OCI-LY1 (cell line): ENCODE results near the gene ARHGAP1.

Experiments used
- H2AFZ ChIP-seq: fragments of 200-600 bp; sonication (generic), shearing (Covaris generic); 2 replicates; pipeline ENCODE4 v1.6.0; 2014; ENCODE audit warnings: antibody characterized with exemption, mild to moderate bottlenecking, low read length
- H3F3A ChIP-seq: fragments of 200-600 bp; sonication (generic), shearing (Covaris generic); 2 replicates; pipeline ENCODE4 v1.6.0; 2014; ENCODE audit warnings: mild to moderate bottlenecking, antibody characterized with exemption, low read length, moderate library complexity; ENCODE audit not compliant: insufficient read depth
- H3K27ac ChIP-seq: fragments of 200-600 bp; sonication (generic); 2 replicates; pipeline ENCODE4 v1.5.1; 2014; ENCODE audit warnings: low read length, mixed run types, mild to moderate bottlenecking, low read depth; ENCODE audit not compliant: poor library complexity, severe bottlenecking
- H3K27me3 ChIP-seq: fragments of 200-600 bp; sonication (generic); 2 replicates; pipeline ENCODE4 v1.6.0; 2014; ENCODE audit warnings: antibody characterized with exemption, mild to moderate bottlenecking, low read length, moderate library complexity; ENCODE audit not compliant: insufficient read depth
- H3K36me3 ChIP-seq: fragments of 200-600 bp; sonication (generic); 2 replicates; pipeline ENCODE4 v1.6.1; 2014; ENCODE audit warnings: mild to moderate bottlenecking, antibody characterized with exemption, low read length, moderate library complexity, mixed read lengths; ENCODE audit not compliant: insufficient read depth
- H3K4me1 ChIP-seq: fragments of 200-600 bp; sonication (generic); 2 replicates; pipeline ENCODE4 v1.5.1; 2014; ENCODE audit warnings: mild to moderate bottlenecking, low read length, moderate library complexity; ENCODE audit not compliant: insufficient read depth, severe bottlenecking
- H3K4me2 ChIP-seq: fragments of 200-600 bp; sonication (generic), shearing (Covaris generic); 2 replicates; pipeline ENCODE4 v1.6.1; 2014; ENCODE audit warnings: low read length
- H3K4me3 ChIP-seq: fragments of 200-600 bp; sonication (generic); 2 replicates; pipeline ENCODE4 v1.5.1; 2014; ENCODE audit warnings: low read length, low read depth, mild to moderate bottlenecking, mixed read lengths; ENCODE audit not compliant: poor library complexity, severe bottlenecking
- H3K79me2 ChIP-seq: fragments of 200-600 bp; shearing (Covaris generic); 2 replicates; pipeline ENCODE4 v1.6.1; 2016; ENCODE audit warnings: mixed run types, low read length, mixed read lengths; ENCODE audit not compliant: insufficient read depth
- H3K9ac ChIP-seq: fragments of 200-600 bp; sonication (generic), shearing (Covaris generic); 2 replicates; pipeline ENCODE4 v1.6.1; 2014; ENCODE audit warnings: mild to moderate bottlenecking, low read length, mixed read lengths
- H3K9me2 ChIP-seq: fragments of 200-600 bp; sonication (generic), shearing (Covaris generic); 2 replicates; pipeline ENCODE4 v1.6.1; 2014; ENCODE audit warnings: low read depth, mild to moderate bottlenecking, low read length, mixed read lengths
- H3K9me3 ChIP-seq: fragments of 200-600 bp; shearing (Covaris generic); 2 replicates; pipeline ENCODE4 v1.6.1; 2014; ENCODE audit warnings: low read length, mixed read lengths
- H4K20me1 ChIP-seq: fragments of 200-600 bp; sonication (generic), shearing (Covaris generic); 2 replicates; pipeline ENCODE4 v1.6.0; 2016; ENCODE audit warnings: mild to moderate bottlenecking, low read length; ENCODE audit not compliant: insufficient read depth
- EZH2 ChIP-seq: fragments of 200-600 bp; sonication (generic), shearing (Covaris generic); IDR thresholded peaks from 2 replicates; pipeline ENCODE4 v1.8.0; 2017; ENCODE audit warnings: borderline replicate concordance, mixed run types, mild to moderate bottlenecking, antibody characterized with exemption, low read length, moderate library complexity, mixed read lengths
- TF ChIP-seq, protein P1 (sequence below): fragments of 200-600 bp; sonication (generic), shearing (Covaris generic); IDR thresholded peaks from 2 replicates; pipeline ENCODE4 v1.5.1; 2017; ENCODE audit warnings: mild to moderate bottlenecking, antibody characterized with exemption, low read length, moderate library complexity, mixed read lengths

ARHGAP1 gene

DNA sequence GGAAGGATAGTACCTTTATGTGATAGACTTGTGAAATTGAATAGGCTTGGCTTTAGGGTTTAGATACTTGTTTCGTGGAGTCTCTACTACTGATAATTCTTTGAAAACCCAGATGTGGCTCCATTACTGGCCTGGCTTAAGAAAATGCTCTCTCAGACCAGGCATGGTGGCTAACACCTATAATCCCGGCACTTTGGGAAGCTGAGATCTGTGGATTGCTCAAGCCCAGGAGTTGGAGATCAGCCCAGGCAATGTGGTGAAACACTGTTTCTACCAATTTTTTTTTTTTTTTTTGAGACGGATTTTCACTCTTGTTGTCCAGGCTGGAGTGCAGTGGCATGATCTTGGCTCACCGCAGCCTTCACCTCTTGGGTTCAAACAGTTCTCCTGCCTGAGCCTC is 42.2 kb downstream of the ARHGAP1 start:
- Histone ChIP-seq H3K36me3 (peaks cover 63% of the 10 kb centered on the region), H3K4me3 (no peak overlapping the region), H3F3A (no peaks in the 10 kb centered on the region), H3K9ac (no peak overlapping the region), H4K20me1 (no peaks in the 10 kb centered on the region), H3K27me3 (no peaks in the 10 kb centered on the region), H3K4me1 (peaks cover 20% of the 10 kb centered on the region), H3K9me3 (no peaks in the 10 kb centered on the region), H3K9me2 (no peaks in the 10 kb centered on the region), H3K27ac (no peak overlapping the region), H3K4me2 (no peak overlapping the region), H2AFZ (no peak overlapping the region), H3K79me2 (no peaks in the 10 kb centered on the region)
- TF ChIP-seq, protein P1, sequence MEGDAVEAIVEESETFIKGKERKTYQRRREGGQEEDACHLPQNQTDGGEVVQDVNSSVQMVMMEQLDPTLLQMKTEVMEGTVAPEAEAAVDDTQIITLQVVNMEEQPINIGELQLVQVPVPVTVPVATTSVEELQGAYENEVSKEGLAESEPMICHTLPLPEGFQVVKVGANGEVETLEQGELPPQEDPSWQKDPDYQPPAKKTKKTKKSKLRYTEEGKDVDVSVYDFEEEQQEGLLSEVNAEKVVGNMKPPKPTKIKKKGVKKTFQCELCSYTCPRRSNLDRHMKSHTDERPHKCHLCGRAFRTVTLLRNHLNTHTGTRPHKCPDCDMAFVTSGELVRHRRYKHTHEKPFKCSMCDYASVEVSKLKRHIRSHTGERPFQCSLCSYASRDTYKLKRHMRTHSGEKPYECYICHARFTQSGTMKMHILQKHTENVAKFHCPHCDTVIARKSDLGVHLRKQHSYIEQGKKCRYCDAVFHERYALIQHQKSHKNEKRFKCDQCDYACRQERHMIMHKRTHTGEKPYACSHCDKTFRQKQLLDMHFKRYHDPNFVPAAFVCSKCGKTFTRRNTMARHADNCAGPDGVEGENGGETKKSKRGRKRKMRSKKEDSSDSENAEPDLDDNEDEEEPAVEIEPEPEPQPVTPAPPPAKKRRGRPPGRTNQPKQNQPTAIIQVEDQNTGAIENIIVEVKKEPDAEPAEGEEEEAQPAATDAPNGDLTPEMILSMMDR = no peak
- TF ChIP-seq EZH2 = no peak

DNA sequence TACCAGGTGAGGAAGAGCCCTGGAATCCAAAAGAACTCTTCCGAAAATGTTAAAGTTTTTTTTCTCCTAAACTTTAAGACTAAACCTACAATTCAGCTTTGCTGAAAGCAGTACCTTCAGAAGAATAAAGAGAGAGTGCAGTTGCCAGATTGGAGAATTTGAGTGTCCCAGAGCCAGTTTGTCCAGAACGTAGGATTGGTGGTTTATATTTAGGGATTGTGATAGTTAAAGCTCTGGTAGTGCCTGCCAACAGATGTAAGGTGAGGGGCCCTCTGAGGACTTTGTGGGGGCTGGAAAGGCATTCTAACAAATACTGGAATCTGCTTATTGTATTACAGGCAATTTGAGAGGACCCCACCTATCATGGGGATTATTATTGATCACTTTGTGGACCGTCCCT is 43.2 kb downstream of the ARHGAP1 start:
- no peak overlapping the region for H2AFZ ChIP-seq
- H3K9ac ChIP-seq = no peak overlapping the region
- no peaks in the 10 kb centered on the region for H4K20me1 ChIP-seq
- no peaks in the 10 kb centered on the region for H3K9me2 ChIP-seq
- H3F3A ChIP-seq = no peaks in the 10 kb centered on the region
- H3K4me2 ChIP-seq = no peak overlapping the region
- H3K27me3 ChIP-seq = no peaks in the 10 kb centered on the region
- H3K4me3 ChIP-seq = no peak overlapping the region
- TF ChIP-seq, protein P1 = no peak
- no peak for TF ChIP-seq EZH2
- H3K4me1 ChIP-seq = peaks cover 14% of the 10 kb centered on the region
- peaks cover 64% of the 10 kb centered on the region for H3K36me3 ChIP-seq
- no peaks in the 10 kb centered on the region for H3K79me2 ChIP-seq
- H3K9me3 ChIP-seq = no peaks in the 10 kb centered on the region
- no peak overlapping the region for H3K27ac ChIP-seq

DNA sequence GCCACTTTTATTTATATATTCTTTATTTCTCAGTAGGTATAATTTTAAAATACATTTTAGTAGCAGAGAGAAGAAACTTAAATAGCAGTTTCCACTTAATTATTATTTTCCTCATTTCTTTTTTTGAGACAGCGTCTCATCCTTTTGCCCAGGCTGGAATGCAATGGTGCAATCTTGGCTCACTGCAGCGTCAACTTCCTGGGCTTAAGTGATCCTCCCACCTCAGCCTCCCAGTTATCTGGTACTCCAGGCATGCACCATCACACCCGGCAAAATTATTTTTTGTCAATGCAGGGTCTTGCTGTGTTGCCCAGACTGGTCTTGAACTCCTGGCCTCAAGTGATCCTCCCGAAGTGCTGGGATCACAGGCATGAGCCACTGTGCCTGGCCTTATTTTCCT is 44.8 kb downstream of the ARHGAP1 start:
- peaks cover 78% of the 10 kb centered on the region for H3K36me3 ChIP-seq
- no peak overlapping the region for H3K9ac ChIP-seq
- H3K4me1 ChIP-seq = peaks cover 5% of the 10 kb centered on the region
- no peaks in the 10 kb centered on the region for H3K79me2 ChIP-seq
- H3F3A ChIP-seq = no peaks in the 10 kb centered on the region
- H3K9me2 ChIP-seq = no peaks in the 10 kb centered on the region
- H3K4me3 ChIP-seq = no peak overlapping the region
- TF ChIP-seq, protein P1 = no peak
- no peak for TF ChIP-seq EZH2
- no peak overlapping the region for H2AFZ ChIP-seq
- no peak overlapping the region for H3K27ac ChIP-seq
- no peaks in the 10 kb centered on the region for H4K20me1 ChIP-seq
- no peaks in the 10 kb centered on the region for H3K27me3 ChIP-seq
- no peaks in the 10 kb centered on the region for H3K9me3 ChIP-seq
- no peak overlapping the region for H3K4me2 ChIP-seq
